B cell (primary cell): ENCODE measurements around the gene EOGT. TPM values are rescaled to one million over a fixed set of nuclear protein-coding genes. Genes with fewer than 3 reads are reported as not detected.

Experiments used
- ATAC-seq: fragments of 200-7000 bp; cut with Tn5 transposase; one replicate; pipeline ENCODE4 v1.10.0; 2021; ENCODE audit warnings: low read depth, mild to moderate bottlenecking, moderate number of reproducible peaks, moderate library complexity
- CTCF ChIA-PET: fragments of 350-600 bp; sonication (Branson Sonifier 250); formaldehyde crosslinking; loops from one replicate; lab custom pipeline; 2021; ENCODE audit warnings: antibody characterized with exemption, inconsistent platforms; lab: Charles Lee
- POLR2A ChIA-PET: fragments of 350-600 bp; sonication (Branson Sonifier 250); formaldehyde crosslinking; loops from one replicate; lab custom pipeline; 2021; ENCODE audit warnings: antibody characterized with exemption; lab: Charles Lee
- DNase-seq: peaks from one replicate; pipeline ENCODE4 v3.0.0; 2013
- H2AFZ ChIP-seq: 2 replicates; pipeline ENCODE4 v1.6.1; 2012; ENCODE audit warnings: mild to moderate bottlenecking, low read depth, low read length; ENCODE audit not compliant: insufficient read depth, poor library complexity, severe bottlenecking
- H3K27ac ChIP-seq, 2 donors: 1 replicate in 1 of 2; 2 replicates in 1 of 2; pipeline ENCODE4 v1.5.1; 2012 to 2013; ENCODE audit warnings: low read length in 2 of 2, mild to moderate bottlenecking in 2 of 2, moderate library complexity in 1 of 2
- H3K27me3 ChIP-seq, 4 experiments: fragments of 200-600 bp in 1 of 4; sonication (generic) in 1 of 4; replicated peaks in 1 of 4; 1 replicate in 2 of 4; 2 replicates in 2 of 4; pipeline versions ENCODE4 v1.6.1 to v1.7.0; 2013 to 2016; ENCODE audit warnings: low read length in 3 of 4, mild to moderate bottlenecking in 2 of 4, mixed read lengths in 1 of 4, moderate library complexity in 1 of 4; ENCODE audit not compliant: insufficient read depth in 4 of 4, control insufficient read depth in 3 of 4; ENCODE audit errors: control extremely low read depth in 1 of 4
- H3K36me3 ChIP-seq, 2 experiments: replicated peaks in 1 of 2; 1 replicate in 1 of 2; 2 replicates in 1 of 2; pipeline versions ENCODE4 v1.6.1 to v1.7.1; 2013; ENCODE audit warnings: low read length in 1 of 2; ENCODE audit not compliant: insufficient read depth in 2 of 2, control insufficient read depth in 1 of 2; ENCODE audit errors: control extremely low read depth in 1 of 2, extremely low read depth in 1 of 2
- H3K4me1 ChIP-seq, 2 donors: fragments of 200-600 bp in 1 of 2; sonication (generic) in 1 of 2; 1 replicate in 1 of 2; 2 replicates in 1 of 2; pipeline versions ENCODE4 v1.5.1 to v1.6.1; 2013 to 2017; ENCODE audit warnings: low read length in 2 of 2; ENCODE audit not compliant: control insufficient read depth in 2 of 2, insufficient read depth in 2 of 2
- H3K4me2 ChIP-seq: replicated peaks from 2 replicates; pipeline ENCODE3; 2012; ENCODE audit warnings: mild to moderate bottlenecking, low read depth, low read length; ENCODE audit not compliant: poor library complexity, severe bottlenecking
- H3K4me3 ChIP-seq, 5 experiments: fragments of 200-600 bp in 1 of 5; sonication (generic) in 1 of 5; 1 replicate in 3 of 5; 2 replicates in 2 of 5; pipeline versions ENCODE4 v1.5.1 to v1.7.0; 2011 to 2016; ENCODE audit warnings: low read length in 4 of 5, mild to moderate bottlenecking in 4 of 5, low read depth in 2 of 5, control low read depth in 1 of 5, moderate library complexity in 1 of 5; ENCODE audit not compliant: insufficient read depth in 1 of 5; ENCODE audit errors: control extremely low read depth in 1 of 5, extremely low read depth in 1 of 5
- H3K79me2 ChIP-seq: fragments of 200-600 bp; sonication (generic); one replicate; pipeline ENCODE4 v1.6.0; 2016; ENCODE audit warnings: low read length; ENCODE audit not compliant: control insufficient read depth, insufficient read depth
- H3K9ac ChIP-seq: fragments of 200-600 bp; sonication (generic); 2 replicates; pipeline ENCODE4 v1.6.1; 2017; ENCODE audit warnings: mild to moderate bottlenecking, low read length, moderate library complexity
- H3K9me3 ChIP-seq, 3 donors: one replicate each; pipeline versions ENCODE4 v1.6.1 to v1.7.1; 2013; ENCODE audit warnings: low read length in 2 of 3; ENCODE audit not compliant: control insufficient read depth in 2 of 3, insufficient read depth in 1 of 3; ENCODE audit errors: control extremely low read depth in 1 of 3
- H4K20me1 ChIP-seq: 2 replicates; pipeline ENCODE4 v1.6.0; 2012; ENCODE audit warnings: mild to moderate bottlenecking, low read length; ENCODE audit not compliant: insufficient read depth, control insufficient read depth, poor library complexity, severe bottlenecking
- H3K27ac Mint-ChIP-seq: one replicate; pipeline ENCODE4 v1.8.0; 2021; ENCODE audit warnings: mixed read lengths
- H3K27me3 Mint-ChIP-seq: one replicate; pipeline ENCODE4 v1.8.0; 2021; ENCODE audit warnings: mixed read lengths
- H3K4me1 Mint-ChIP-seq: one replicate; pipeline ENCODE4 v1.8.0; 2021; ENCODE audit warnings: mixed read lengths
- H3K4me3 Mint-ChIP-seq: one replicate; pipeline ENCODE4 v1.8.0; 2021; ENCODE audit warnings: mixed read lengths
- H3K9me3 Mint-ChIP-seq: one replicate; pipeline ENCODE4 v1.8.0; 2022; ENCODE audit warnings: mixed read lengths; ENCODE audit not compliant: insufficient read depth
- CTCF ChIP-seq: fragments of 200-600 bp; IDR thresholded peaks from one replicate; pipeline ENCODE4 v1.8.0; 2022; ENCODE audit warnings: antibody characterized with exemption, mild to moderate bottlenecking
- EZH2 ChIP-seq: IDR thresholded peaks from 2 replicates; pipeline ENCODE4 v1.6.1; 2012; ENCODE audit warnings: borderline replicate concordance, low read depth, mild to moderate bottlenecking, moderate library complexity, low read length; ENCODE audit not compliant: insufficient read depth, poor library complexity, severe bottlenecking
- WGBS: methylation state at CpG from one replicate; pipeline ENCODE4 v1.1.5; 2013; ENCODE audit warnings: missing lambda C conversion rate; ENCODE audit not compliant: insufficient coverage; 5-methylcytosine and 5-hydroxymethylcytosine counted together
- intact Hi-C: fragments of 100-400 bp; cut with micrococcal nuclease; formaldehyde crosslinking; loops from one replicate; pipeline ENCODE4 v1.10.0; 2022
- polyA plus RNA-seq: library from polyadenylated mRNA; depleted of rRNA; stranded (reverse); fragments of >200 nt; gene quantifications from 2 replicates; pipeline ENCODE4 v1.2.3, GENCODE V29; 2012
- total RNA-seq, 2 donors: library from RNA; stranded (reverse); fragments of 120-200 nt in 1 of 2; gene quantifications; 1 replicate in 1 of 2; 2 replicates in 1 of 2; pipeline versions ENCODE4 v1.2.3 to v1.2.4, GENCODE V29; 2013 to 2022

EOGT gene
- total and polyA plus RNA-seq, 2 donors (not counting 1 experiment from before 2014, with no cell fraction given) = 1.7 to 15.5 TPM

GRCh38 chr3:69005791-69006482 is 7.5 kb downstream of the EOGT start:
- DNase-seq (no peak), ATAC-seq (no peak)
- no CpG with 5 or more reads among the region's 5 CpGs for WGBS
- H3K9me3 Mint-ChIP-seq = no peaks in the 10 kb centered on the region
- Histone ChIP-seq H3K27ac (no peak overlapping the region), H3K4me3 (no peak overlapping the region), H3K27me3 (no peaks in the 10 kb centered on the region), H3K9ac (no peak overlapping the region), H4K20me1 (no peaks in the 10 kb centered on the region), H3K4me1 (no peaks in the 10 kb centered on the region), H2AFZ (no peak overlapping the region), H3K36me3 (peaks cover 0 to 4% of the 10 kb centered on the region in 2 experiments), H3K9me3 (no peaks in the 10 kb centered on the region), H3K4me2 (no peak overlapping the region), H3K79me2 (no peaks in the 10 kb centered on the region)
- CTCF ChIA-PET = no interaction called here
- H3K27ac Mint-ChIP-seq = no peak overlapping the region
- H3K27me3 Mint-ChIP-seq = no peaks in the 10 kb centered on the region
- H3K4me3 Mint-ChIP-seq = no peak overlapping the region
- POLR2A ChIA-PET = no interaction called here
- TF ChIP-seq EZH2 (no peak), CTCF (no peak)
- no peaks in the 10 kb centered on the region for H3K4me1 Mint-ChIP-seq
- intact Hi-C loops = no loop called here

- Histone ChIP-seq H3K36me3 (peaks cover 0 to 4% of the 10 kb centered on the region in 2 experiments), H2AFZ (no peak overlapping the region)
Observed at GRCh38 chr3:69005071-69005790, 8.3 kb downstream of the EOGT start.

More at GRCh38 chr3:69005071-69005790, 8.3 kb downstream of the EOGT start:
- Mint-ChIP-seq H3K27ac (no peak overlapping the region), H3K4me3 (no peak overlapping the region), H3K9me3 (no peaks in the 10 kb centered on the region), H3K27me3 (no peaks in the 10 kb centered on the region), H3K4me1 (no peaks in the 10 kb centered on the region)
- H3K9me3 ChIP-seq = no peaks in the 10 kb centered on the region
- ATAC-seq (no peak), DNase-seq (no peak)
- ChIA-PET POLR2A (no interaction called here), CTCF (no interaction called here)
- no peak overlapping the region for H3K27ac ChIP-seq
- H3K4me2 ChIP-seq = no peak overlapping the region
- H3K9ac ChIP-seq = no peak overlapping the region
- TF ChIP-seq EZH2 (no peak), CTCF (no peak)
- WGBS = 100% methylated on average over 4 of the region's 6 CpGs
- H3K79me2 ChIP-seq = no peaks in the 10 kb centered on the region
- no peaks in the 10 kb centered on the region for H3K27me3 ChIP-seq
- no peak overlapping the region for H3K4me3 ChIP-seq
- H3K4me1 ChIP-seq = no peaks in the 10 kb centered on the region
- no peaks in the 10 kb centered on the region for H4K20me1 ChIP-seq
- intact Hi-C loops = no loop called here
